OCI-LY3 (cell line): Measurements from ENCODE around the gene EXOC1.

ENCODE experiments used
- EZH2phosphoT487 ChIP-seq: fragments of 200-600 bp; shearing (Covaris generic); IDR thresholded peaks from 2 replicates; pipeline ENCODE4 v1.6.1; 2018; ENCODE audit warnings: antibody characterized with exemption, mixed run types, low read depth
- TF ChIP-seq, protein P1 (sequence below): fragments of 200-600, 300-600 bp; sonication (generic); IDR thresholded peaks from 2 replicates; pipeline ENCODE4 v1.5.1; 2014; ENCODE audit warnings: antibody characterized with exemption, low read length, low read depth

DNA sequence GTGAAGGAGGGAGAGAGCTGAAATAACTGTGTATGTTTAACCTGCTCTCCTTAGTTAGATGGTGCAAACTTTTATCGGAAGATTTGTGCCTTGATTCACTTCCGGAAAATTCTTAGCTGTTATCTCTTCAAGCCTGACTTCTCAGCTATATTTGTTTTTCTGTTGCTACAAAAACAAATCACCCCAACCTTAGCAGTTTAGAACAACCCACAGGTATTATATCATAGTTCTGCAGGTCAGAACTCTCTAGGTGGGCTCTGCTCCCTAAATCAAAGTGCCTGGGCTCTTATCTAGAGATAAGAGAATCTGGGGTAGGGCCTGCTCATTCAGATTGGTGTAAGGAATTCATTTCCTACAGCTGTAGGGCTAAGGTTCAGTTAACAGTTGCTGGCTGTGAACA, 80.2 kb downstream of the EXOC1 start:
- TF ChIP-seq, protein P1, sequence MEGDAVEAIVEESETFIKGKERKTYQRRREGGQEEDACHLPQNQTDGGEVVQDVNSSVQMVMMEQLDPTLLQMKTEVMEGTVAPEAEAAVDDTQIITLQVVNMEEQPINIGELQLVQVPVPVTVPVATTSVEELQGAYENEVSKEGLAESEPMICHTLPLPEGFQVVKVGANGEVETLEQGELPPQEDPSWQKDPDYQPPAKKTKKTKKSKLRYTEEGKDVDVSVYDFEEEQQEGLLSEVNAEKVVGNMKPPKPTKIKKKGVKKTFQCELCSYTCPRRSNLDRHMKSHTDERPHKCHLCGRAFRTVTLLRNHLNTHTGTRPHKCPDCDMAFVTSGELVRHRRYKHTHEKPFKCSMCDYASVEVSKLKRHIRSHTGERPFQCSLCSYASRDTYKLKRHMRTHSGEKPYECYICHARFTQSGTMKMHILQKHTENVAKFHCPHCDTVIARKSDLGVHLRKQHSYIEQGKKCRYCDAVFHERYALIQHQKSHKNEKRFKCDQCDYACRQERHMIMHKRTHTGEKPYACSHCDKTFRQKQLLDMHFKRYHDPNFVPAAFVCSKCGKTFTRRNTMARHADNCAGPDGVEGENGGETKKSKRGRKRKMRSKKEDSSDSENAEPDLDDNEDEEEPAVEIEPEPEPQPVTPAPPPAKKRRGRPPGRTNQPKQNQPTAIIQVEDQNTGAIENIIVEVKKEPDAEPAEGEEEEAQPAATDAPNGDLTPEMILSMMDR = no peak
- no peak for TF ChIP-seq EZH2phosphoT487
